NT2/D1 (cell line): ENCODE measurements around the gene LAMTOR2.

Experiments
- DNase-seq: peaks from one replicate; pipeline ENCODE4 v3.0.0-alpha.2; 2011; ENCODE audit warnings: low read depth, low spot score
- H3K27me3 ChIP-seq: 2 replicates; pipeline ENCODE4 v1.6.0; 2011; ENCODE audit warnings: mild to moderate bottlenecking; ENCODE audit not compliant: insufficient read length, insufficient read depth
- H3K36me3 ChIP-seq: 2 replicates; pipeline ENCODE4 v1.6.1; 2011; ENCODE audit warnings: mild to moderate bottlenecking, low read length, mixed read lengths; ENCODE audit not compliant: insufficient read depth, insufficient read length
- H3K4me1 ChIP-seq: 2 replicates; pipeline ENCODE4 v1.5.1; 2011; ENCODE audit not compliant: insufficient read depth, insufficient read length
- H3K4me3 ChIP-seq: 2 replicates; pipeline ENCODE4 v1.5.1; 2011; ENCODE audit warnings: low read depth; ENCODE audit not compliant: insufficient read length
- H3K9ac ChIP-seq: 2 replicates; pipeline ENCODE4 v1.6.0; 2011; ENCODE audit warnings: low read depth; ENCODE audit not compliant: insufficient read length
- H3K9me3 ChIP-seq: 2 replicates; pipeline ENCODE4 v1.5.1; 2011; ENCODE audit warnings: mild to moderate bottlenecking, low read length; ENCODE audit not compliant: insufficient read depth
- SUZ12 ChIP-seq: IDR thresholded peaks from 2 replicates; pipeline ENCODE4 v1.6.1; 2011; ENCODE audit not compliant: insufficient read length, insufficient read depth; ENCODE audit errors: extremely low read depth
- YY1 ChIP-seq: IDR thresholded peaks from 2 replicates; pipeline ENCODE4 v1.6.1; 2011; ENCODE audit not compliant: insufficient read length, insufficient read depth
- ZNF274 ChIP-seq: IDR thresholded peaks from 2 replicates; pipeline ENCODE4 v1.6.1; 2011; ENCODE audit warnings: mild to moderate bottlenecking, low read depth, low read length

Gene LAMTOR2

DNA sequence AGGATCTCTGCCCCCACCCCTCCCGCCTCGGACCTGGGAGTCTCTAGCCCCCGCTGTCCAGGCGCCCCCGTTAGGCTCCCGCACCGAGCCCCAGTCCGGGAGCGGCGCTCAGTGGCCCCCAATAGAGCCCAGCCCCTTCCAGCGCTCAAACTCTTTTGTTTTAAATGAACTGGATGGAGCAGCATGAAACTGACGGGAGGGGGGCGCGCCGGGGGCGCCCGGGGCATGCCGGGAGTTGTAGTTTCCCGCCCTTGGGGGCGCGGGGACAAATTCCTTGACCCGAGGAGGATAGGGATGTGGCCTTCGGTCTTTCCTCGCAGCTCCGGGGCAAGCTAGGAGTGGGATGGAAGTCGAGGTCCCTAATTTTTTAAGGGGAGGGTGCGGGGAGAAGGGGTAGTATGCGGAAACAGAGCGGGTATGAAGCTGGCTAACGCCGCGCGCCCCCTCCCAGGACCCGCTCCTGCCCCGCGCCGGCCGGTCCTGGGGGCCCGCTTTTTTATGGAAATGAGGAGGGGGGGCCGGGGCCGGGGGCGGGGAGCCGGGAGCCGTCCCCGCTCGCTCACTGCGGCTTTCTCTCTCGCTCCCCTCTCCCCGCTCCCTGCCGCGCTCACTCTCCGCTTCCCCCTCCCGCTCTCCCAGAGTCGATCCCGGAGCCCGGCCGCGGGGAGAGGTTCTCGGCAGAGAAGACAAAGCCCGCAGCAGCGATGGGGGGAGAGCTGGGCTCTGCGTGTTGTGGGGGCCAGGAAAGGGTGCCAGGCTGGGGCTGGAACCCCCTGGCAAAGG, 27.9 kb downstream of the LAMTOR2 start, which contains the start of gene MEX3A:
MEX3A (minus strand) TSS at position 157 of the 783 bp plus-strand sequence. CDS start 467 bp downstream, outside the sequence.
- TF ChIP-seq SUZ12 (no peak), YY1 (peak; percentile 19)
- Histone ChIP-seq H3K27me3 (no peaks in the 10 kb centered on the region), H3K4me1 (peaks cover 16% of the 10 kb centered on the region), H3K9ac (peak within 1 kb of the TSS; percentile 96), H3K36me3 (peaks cover 39% of the 10 kb centered on the region), H3K4me3 (peak within 1 kb of the TSS; percentile 93), H3K9me3 (no peaks in the 10 kb centered on the region)
- peak; percentile 98 for DNase-seq

DNA sequence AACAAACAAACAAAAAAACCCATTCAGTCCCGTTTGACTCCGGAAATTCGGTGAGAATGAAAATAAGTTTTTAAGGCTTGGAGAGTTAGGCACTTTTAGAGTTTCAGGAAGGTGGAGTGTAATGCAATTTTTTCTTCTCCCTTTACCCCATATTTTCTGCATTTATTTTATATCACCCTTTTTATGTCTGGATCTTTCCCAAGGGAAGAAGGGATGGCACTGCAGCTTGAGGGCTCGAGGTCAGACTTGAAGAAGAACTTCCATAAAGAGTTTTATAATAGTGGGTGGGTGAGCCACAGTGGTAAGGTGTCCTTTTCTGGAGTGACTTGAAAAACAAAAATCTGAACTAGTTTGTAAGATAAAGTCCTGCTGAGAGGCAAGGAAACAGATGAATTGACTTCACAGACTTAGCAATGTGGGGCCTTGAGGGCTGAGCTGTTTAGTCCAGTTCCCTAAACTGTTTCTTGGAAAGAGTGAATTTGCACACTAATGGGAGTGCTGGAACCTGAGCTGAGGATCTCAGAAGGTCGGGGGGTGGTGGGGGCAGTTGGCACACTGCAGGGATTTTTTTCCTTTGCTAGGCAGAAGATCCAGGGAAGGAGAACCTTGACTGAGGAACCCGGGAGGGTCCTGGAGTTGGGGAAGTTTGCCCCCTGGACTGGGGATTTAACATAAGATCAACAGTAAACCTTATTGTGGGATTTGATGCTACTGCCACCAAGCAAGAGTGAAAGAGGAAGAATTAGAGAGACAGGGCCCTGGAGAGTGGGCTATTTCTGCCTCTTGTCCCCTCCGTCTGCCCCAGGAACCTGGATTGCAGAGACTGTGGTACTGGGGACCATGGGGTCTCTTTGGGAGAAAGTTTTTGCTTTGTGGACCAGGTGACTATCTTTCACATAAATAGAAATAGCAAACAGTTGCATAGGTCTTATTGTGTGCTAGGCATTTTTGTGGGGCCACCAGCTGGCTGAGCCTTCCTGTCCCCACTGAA, 29.5 kb downstream of the LAMTOR2 start:
- Histone ChIP-seq H3K27me3 (no peaks in the 10 kb centered on the region), H3K36me3 (peaks cover 32% of the 10 kb centered on the region), H3K9me3 (no peaks in the 10 kb centered on the region), H3K4me1 (peaks cover 9% of the 10 kb centered on the region), H3K9ac (peak overlapping the region; percentile 90), H3K4me3 (peak overlapping the region; percentile 91)
- no peak for DNase-seq
- TF ChIP-seq ZNF274 (no peak), YY1 (no peak), SUZ12 (no peak)

DNA sequence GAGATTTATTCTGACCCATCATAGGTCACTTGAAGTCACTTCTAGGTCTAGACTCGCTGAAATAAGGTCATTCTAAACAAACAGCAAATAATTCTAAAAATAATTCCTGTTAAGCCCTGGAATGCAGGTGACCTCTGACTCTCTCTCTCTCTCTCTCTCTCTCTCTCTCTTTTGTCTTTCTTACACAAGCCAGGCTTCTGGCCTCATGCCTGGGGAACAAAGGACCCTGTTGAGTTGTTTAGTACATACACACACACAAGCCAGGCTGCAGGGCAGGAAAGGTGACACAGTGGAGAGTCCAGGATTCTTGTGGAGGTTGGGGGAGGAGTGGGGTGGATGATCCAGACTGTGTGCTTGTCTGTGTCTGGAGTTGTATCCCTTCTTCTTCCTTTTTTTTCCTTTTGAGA, 31.7 kb downstream of the LAMTOR2 start:
- TF ChIP-seq SUZ12: no peak
- no peak for TF ChIP-seq YY1
- TF ChIP-seq ZNF274: no peak
- no peak for DNase-seq
- H3K36me3 ChIP-seq: peaks cover 41% of the 10 kb centered on the region
- H3K27me3 ChIP-seq: no peaks in the 10 kb centered on the region
- peaks cover 17% of the 10 kb centered on the region for H3K4me1 ChIP-seq
- H3K9me3 ChIP-seq: no peaks in the 10 kb centered on the region
- no peak overlapping the region for H3K4me3 ChIP-seq
- H3K9ac ChIP-seq: peak overlapping the region; percentile 6

- Histone ChIP-seq H3K9me3 (no peaks in the 10 kb centered on the region), H3K27me3 (no peaks in the 10 kb centered on the region), H3K9ac (no peak overlapping the region), H3K4me1 (peaks cover 17% of the 10 kb centered on the region), H3K4me3 (no peak overlapping the region), H3K36me3 (peaks cover 63% of the 10 kb centered on the region)
- TF ChIP-seq YY1 (no peak), ZNF274 (no peak), SUZ12 (no peak)
- DNase-seq: no peak
Observed at GRCh38 chr1:156089704-156090103, 35.1 kb downstream of the LAMTOR2 start.

DNA sequence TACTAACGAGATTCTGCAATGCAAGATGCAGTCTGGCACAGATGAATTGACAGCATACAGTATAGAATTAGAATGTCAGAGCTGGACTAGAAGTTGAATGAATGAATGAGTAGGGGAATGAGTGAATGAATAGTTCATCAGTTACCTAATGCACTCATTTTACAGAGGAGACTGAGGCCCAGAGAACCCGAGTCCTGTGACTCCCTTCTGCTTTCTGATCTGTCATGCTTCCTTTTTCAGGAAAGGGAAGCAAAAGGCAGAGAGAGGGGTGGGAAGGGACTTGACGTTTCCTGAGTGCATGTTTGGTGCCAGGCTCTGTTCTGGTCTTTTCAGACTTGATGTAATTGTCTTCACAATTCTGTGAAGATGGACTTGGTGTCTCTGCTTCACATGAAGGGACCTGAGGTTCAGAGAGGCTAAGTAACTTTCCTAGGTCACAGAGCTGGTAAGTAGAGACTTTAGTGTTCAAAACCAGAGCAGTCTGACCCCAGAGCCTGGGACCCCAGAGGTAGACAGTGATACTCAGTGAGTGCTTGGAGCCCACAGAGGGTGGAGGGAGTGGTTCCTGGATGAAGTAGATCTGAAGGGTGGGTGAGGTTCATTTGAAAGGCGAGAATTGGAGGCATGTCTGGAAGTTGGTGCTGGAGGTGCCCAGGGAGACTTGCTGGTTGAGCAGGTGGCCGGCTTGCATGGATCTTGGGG, 35.7 kb downstream of the LAMTOR2 start:
- Histone ChIP-seq H3K9me3 (no peaks in the 10 kb centered on the region), H3K27me3 (no peaks in the 10 kb centered on the region), H3K4me1 (peaks cover 13% of the 10 kb centered on the region), H3K4me3 (no peak overlapping the region), H3K9ac (no peak overlapping the region), H3K36me3 (peaks cover 63% of the 10 kb centered on the region)
- no peak for DNase-seq
- no peak for TF ChIP-seq ZNF274
- TF ChIP-seq YY1: no peak
- TF ChIP-seq SUZ12: no peak

GRCh38 chr1:156090840-156091188, 36.2 kb downstream of the LAMTOR2 start:
- DNase-seq: peak; percentile 96
- no peaks in the 10 kb centered on the region for H3K9me3 ChIP-seq
- H3K4me1 ChIP-seq: peaks cover 15% of the 10 kb centered on the region
- peaks cover 63% of the 10 kb centered on the region for H3K36me3 ChIP-seq
- no peak overlapping the region for H3K9ac ChIP-seq
- TF ChIP-seq YY1: no peak
- no peak for TF ChIP-seq SUZ12
- no peak for TF ChIP-seq ZNF274
- H3K4me3 ChIP-seq: no peak overlapping the region
- no peaks in the 10 kb centered on the region for H3K27me3 ChIP-seq

- H3K4me3 ChIP-seq: no peak overlapping the region
- H3K36me3 ChIP-seq: peaks cover 71% of the 10 kb centered on the region
- TF ChIP-seq SUZ12 (no peak), YY1 (no peak), ZNF274 (no peak)
- no peak for DNase-seq
- peaks cover 16% of the 10 kb centered on the region for H3K4me1 ChIP-seq
- H3K27me3 ChIP-seq: no peaks in the 10 kb centered on the region
- H3K9ac ChIP-seq: no peak overlapping the region
- no peaks in the 10 kb centered on the region for H3K9me3 ChIP-seq
Observed at GRCh38 chr1:156091610-156092009, 37.0 kb downstream of the LAMTOR2 start.
